GM23338 (cell line): ENCODE measurements around the gene TUG1. TPM values are rescaled to one million over a fixed set of nuclear protein-coding genes. Genes with fewer than 3 reads are reported as not detected.

Experiments
- ATAC-seq: fragments of 200-7000 bp; cut with Tn5 transposase; 3 replicates; pipeline ENCODE4 v1.9.1; 2020
- DNase-seq: peaks from one replicate; pipeline ENCODE4 v3.0.0-alpha.2; 2015; ENCODE audit warnings: low spot score
- H2AFZ ChIP-seq: fragments of 200-600 bp; sonication (generic); 2 replicates; pipeline ENCODE4 v1.8.0; 2016; ENCODE audit warnings: antibody characterized with exemption, mild to moderate bottlenecking, moderate library complexity
- H3F3A ChIP-seq: fragments of 200-600 bp; sonication (generic); replicated peaks from 2 replicates; pipeline ENCODE4 v1.8.0; 2017; ENCODE audit warnings: antibody characterized with exemption, mixed run types, low read depth
- H3K27ac ChIP-seq: fragments of 200-600 bp; sonication (generic); 2 replicates; pipeline ENCODE4 v1.6.1; 2016; ENCODE audit warnings: low read depth
- H3K27me3 ChIP-seq: fragments of 200-600 bp; sonication (generic); 2 replicates; pipeline ENCODE4 v1.8.0; 2016; ENCODE audit warnings: mild to moderate bottlenecking, mixed run types, moderate library complexity; ENCODE audit not compliant: insufficient read depth
- H3K36me3 ChIP-seq: fragments of 200-600 bp; sonication (generic); 2 replicates; pipeline ENCODE4 v1.8.0; 2016; ENCODE audit warnings: mild to moderate bottlenecking; ENCODE audit not compliant: insufficient read depth
- H3K4me1 ChIP-seq: fragments of 200-600 bp; sonication (generic); 2 replicates; pipeline ENCODE4 v1.8.0; 2016; ENCODE audit warnings: mild to moderate bottlenecking, moderate library complexity; ENCODE audit not compliant: insufficient read depth
- H3K4me2 ChIP-seq: fragments of 200-600 bp; sonication (generic); 2 replicates; pipeline ENCODE4 v1.7.1; 2017; ENCODE audit warnings: mixed run types
- H3K4me3 ChIP-seq: fragments of 200-600 bp; sonication (generic); 2 replicates; pipeline ENCODE4 v1.6.1; 2016; ENCODE audit warnings: mixed run types
- H3K79me2 ChIP-seq: fragments of 200-600 bp; sonication (generic); replicated peaks from 2 replicates; pipeline ENCODE4 v1.8.0; 2017; ENCODE audit warnings: mild to moderate bottlenecking; ENCODE audit not compliant: insufficient read depth
- H3K9me2 ChIP-seq: fragments of 200-600 bp; sonication (generic); 2 replicates; pipeline ENCODE4 v1.8.0; 2017; ENCODE audit not compliant: insufficient read depth
- H4K20me1 ChIP-seq: fragments of 200-600 bp; sonication (generic); replicated peaks from 2 replicates; pipeline ENCODE4 v1.8.0; 2017; ENCODE audit warnings: mild to moderate bottlenecking; ENCODE audit not compliant: insufficient read depth
- H3K27ac Mint-ChIP-seq: 2 replicates; pipeline ENCODE4 v1.8.0; 2020; ENCODE audit warnings: inconsistent platforms, mild to moderate bottlenecking, moderate library complexity, mixed read lengths
- H3K27me3 Mint-ChIP-seq: 3 replicates; pipeline ENCODE4 v1.8.0; 2022; ENCODE audit warnings: low read depth, mild to moderate bottlenecking, moderate library complexity, mixed read lengths, inconsistent platforms; ENCODE audit not compliant: insufficient read depth, poor library complexity
- H3K36me3 Mint-ChIP-seq: 3 replicates; pipeline ENCODE4 v1.8.0; 2021; ENCODE audit warnings: low read depth, mild to moderate bottlenecking, inconsistent platforms, moderate library complexity, mixed read lengths
- H3K4me1 Mint-ChIP-seq: 3 replicates; pipeline ENCODE4 v1.8.0; 2020; ENCODE audit warnings: mild to moderate bottlenecking, inconsistent platforms, mixed read lengths
- H3K4me3 Mint-ChIP-seq: 3 replicates; pipeline ENCODE4 v1.8.0; 2021; ENCODE audit warnings: moderate library complexity, mild to moderate bottlenecking, inconsistent platforms, mixed read lengths
- H3K9me3 Mint-ChIP-seq: 3 replicates; pipeline ENCODE4 v1.8.0; 2020; ENCODE audit warnings: moderate library complexity, mild to moderate bottlenecking, inconsistent platforms, mixed read lengths
- EZH2 ChIP-seq: fragments of 200-600 bp; sonication (generic); IDR thresholded peaks from one replicate; pipeline ENCODE4 v1.8.0; 2017; ENCODE audit warnings: antibody characterized with exemption, mild to moderate bottlenecking, low read depth; ENCODE audit not compliant: unreplicated experiment
- EZH2phosphoT487 ChIP-seq: fragments of 200-600 bp; sonication (generic); IDR thresholded peaks from one replicate; pipeline ENCODE4 v1.8.1; 2018; ENCODE audit warnings: antibody characterized with exemption; ENCODE audit not compliant: unreplicated experiment
- JUNB ChIP-seq: IDR thresholded peaks from one replicate; pipeline ENCODE4 v1.6.1; 2016; ENCODE audit warnings: antibody characterized with exemption; ENCODE audit not compliant: unreplicated experiment
- NANOG ChIP-seq: IDR thresholded peaks from 2 replicates; pipeline ENCODE4 v1.6.1; 2016; ENCODE audit warnings: antibody characterized with exemption, borderline replicate concordance
- POLR2AphosphoS5 ChIP-seq: IDR thresholded peaks from 2 replicates; pipeline ENCODE4 v1.6.1; 2016; ENCODE audit warnings: antibody characterized with exemption, low read depth
- STAT1 ChIP-seq: IDR thresholded peaks from one replicate; pipeline ENCODE4 v1.6.1; 2016; ENCODE audit warnings: antibody characterized with exemption; ENCODE audit not compliant: unreplicated experiment
- ZNF114 ChIP-seq: fragments of 250-450 bp; sonication (Bioruptor Pico); IDR thresholded peaks from 2 replicates; pipeline ENCODE4 v1.5.0; 2020; ENCODE audit warnings: mild to moderate bottlenecking, moderate library complexity
- ZNF331 ChIP-seq: fragments of 250-450 bp; sonication (Bioruptor Pico); IDR thresholded peaks from 2 replicates; pipeline ENCODE4 v1.5.0; 2020; ENCODE audit warnings: low read depth, mild to moderate bottlenecking, moderate library complexity
- polyA plus RNA-seq: library from polyadenylated mRNA; unstranded; fragments of >200 nt; fragmentation: Nextera tagmentation; extraction: Ambion mirVana; gene quantifications from 2 replicates; pipeline ENCODE4 v1.2.1, GENCODE V29; 2016
- total RNA-seq: library from RNA; depleted of rRNA; stranded (reverse); fragments of >200 nt; shearing (Covaris generic); gene quantifications from 2 replicates; pipeline ENCODE4 v1.2.3, GENCODE V29; 2014
- TF ChIP-seq, protein P1 (sequence below), 2 experiments: fragments of 200-600 bp in 1 of 2; sonication (generic) in 1 of 2; conservative IDR thresholded peaks; 2 replicates each; pipeline versions ENCODE4 v1.5.1 to v1.6.1; 2016 to 2017; ENCODE audit warnings: antibody characterized with exemption in 2 of 2, low read depth in 2 of 2, mild to moderate bottlenecking in 2 of 2, moderate library complexity in 1 of 2
- TF ChIP-seq, protein P2 (sequence below): IDR thresholded peaks from 2 replicates; pipeline ENCODE4 v1.6.1; 2016; ENCODE audit warnings: antibody characterized with exemption

Gene TUG1
- total and polyA plus RNA-seq, 2 experiments from 2014 or later = 58.3 to 125 TPM

DNA sequence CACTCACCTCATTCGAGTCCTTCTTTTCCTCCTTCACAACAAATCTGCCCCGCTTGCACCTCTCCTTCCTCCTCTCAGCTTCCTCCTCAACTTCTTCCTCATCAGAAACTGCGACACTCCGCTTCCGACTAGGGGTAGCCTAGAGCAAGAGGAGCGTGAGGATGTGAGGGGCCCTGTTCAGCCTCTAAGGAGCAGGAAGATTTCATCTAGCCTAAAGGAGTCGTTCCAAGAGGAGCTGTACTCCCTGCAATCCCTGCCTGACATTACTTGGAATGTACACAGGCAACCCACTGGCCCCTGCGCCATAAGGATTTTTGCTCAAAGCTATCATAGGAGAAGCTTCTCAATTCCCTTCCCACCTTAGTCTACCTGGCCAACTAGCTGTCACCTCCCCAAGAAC lies 35.0 kb upstream of the TUG1 start:
- H3K36me3 ChIP-seq = peaks cover 64% of the 10 kb centered on the region
- no peaks in the 10 kb centered on the region; the same call in 2 of the 3 replicates for H3K9me3 Mint-ChIP-seq
- no peaks in the 10 kb centered on the region for H3F3A ChIP-seq
- DNase-seq = no peak
- no peaks in the 10 kb centered on the region; the same call in 1 of the 2 replicates for H3K79me2 ChIP-seq
- peaks cover 10% of the 10 kb centered on the region for H4K20me1 ChIP-seq
- no peak overlapping the region for H3K4me2 ChIP-seq
- peaks cover 9% of the 10 kb centered on the region for H3K27me3 Mint-ChIP-seq
- no peak for ATAC-seq
- no peak overlapping the region for H2AFZ ChIP-seq
- H3K27ac Mint-ChIP-seq = no peak overlapping the region
- H3K36me3 Mint-ChIP-seq = peaks cover 96% of the 10 kb centered on the region
- TF ChIP-seq EZH2 = no peak
- TF ChIP-seq ZNF114 (CRISPR knock-in tag) = no peak
- no peak for TF ChIP-seq ZNF331 (CRISPR knock-in tag)
- no peak for TF ChIP-seq JUNB
- no peak for TF ChIP-seq STAT1
- TF ChIP-seq POLR2AphosphoS5 = no peak
- TF ChIP-seq EZH2phosphoT487 = no peak
- TF ChIP-seq, protein P1, sequence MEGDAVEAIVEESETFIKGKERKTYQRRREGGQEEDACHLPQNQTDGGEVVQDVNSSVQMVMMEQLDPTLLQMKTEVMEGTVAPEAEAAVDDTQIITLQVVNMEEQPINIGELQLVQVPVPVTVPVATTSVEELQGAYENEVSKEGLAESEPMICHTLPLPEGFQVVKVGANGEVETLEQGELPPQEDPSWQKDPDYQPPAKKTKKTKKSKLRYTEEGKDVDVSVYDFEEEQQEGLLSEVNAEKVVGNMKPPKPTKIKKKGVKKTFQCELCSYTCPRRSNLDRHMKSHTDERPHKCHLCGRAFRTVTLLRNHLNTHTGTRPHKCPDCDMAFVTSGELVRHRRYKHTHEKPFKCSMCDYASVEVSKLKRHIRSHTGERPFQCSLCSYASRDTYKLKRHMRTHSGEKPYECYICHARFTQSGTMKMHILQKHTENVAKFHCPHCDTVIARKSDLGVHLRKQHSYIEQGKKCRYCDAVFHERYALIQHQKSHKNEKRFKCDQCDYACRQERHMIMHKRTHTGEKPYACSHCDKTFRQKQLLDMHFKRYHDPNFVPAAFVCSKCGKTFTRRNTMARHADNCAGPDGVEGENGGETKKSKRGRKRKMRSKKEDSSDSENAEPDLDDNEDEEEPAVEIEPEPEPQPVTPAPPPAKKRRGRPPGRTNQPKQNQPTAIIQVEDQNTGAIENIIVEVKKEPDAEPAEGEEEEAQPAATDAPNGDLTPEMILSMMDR (conservative IDR thresholded peaks at IDR 0.05; ENCODE audit: low read depth in 2 of 2) = no peak
- TF ChIP-seq, protein P2, sequence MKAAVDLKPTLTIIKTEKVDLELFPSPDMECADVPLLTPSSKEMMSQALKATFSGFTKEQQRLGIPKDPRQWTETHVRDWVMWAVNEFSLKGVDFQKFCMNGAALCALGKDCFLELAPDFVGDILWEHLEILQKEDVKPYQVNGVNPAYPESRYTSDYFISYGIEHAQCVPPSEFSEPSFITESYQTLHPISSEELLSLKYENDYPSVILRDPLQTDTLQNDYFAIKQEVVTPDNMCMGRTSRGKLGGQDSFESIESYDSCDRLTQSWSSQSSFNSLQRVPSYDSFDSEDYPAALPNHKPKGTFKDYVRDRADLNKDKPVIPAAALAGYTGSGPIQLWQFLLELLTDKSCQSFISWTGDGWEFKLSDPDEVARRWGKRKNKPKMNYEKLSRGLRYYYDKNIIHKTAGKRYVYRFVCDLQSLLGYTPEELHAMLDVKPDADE = no peak
- no peak for TF ChIP-seq NANOG
- H3K4me3 ChIP-seq = no peak overlapping the region
- H3K4me1 ChIP-seq = no peaks in the 10 kb centered on the region
- no peaks in the 10 kb centered on the region for H3K9me2 ChIP-seq
- H3K4me3 Mint-ChIP-seq = no peak overlapping the region
- no peaks in the 10 kb centered on the region for H3K4me1 Mint-ChIP-seq
- H3K27me3 ChIP-seq = no peaks in the 10 kb centered on the region
- H3K27ac ChIP-seq = no peak overlapping the region

DNA sequence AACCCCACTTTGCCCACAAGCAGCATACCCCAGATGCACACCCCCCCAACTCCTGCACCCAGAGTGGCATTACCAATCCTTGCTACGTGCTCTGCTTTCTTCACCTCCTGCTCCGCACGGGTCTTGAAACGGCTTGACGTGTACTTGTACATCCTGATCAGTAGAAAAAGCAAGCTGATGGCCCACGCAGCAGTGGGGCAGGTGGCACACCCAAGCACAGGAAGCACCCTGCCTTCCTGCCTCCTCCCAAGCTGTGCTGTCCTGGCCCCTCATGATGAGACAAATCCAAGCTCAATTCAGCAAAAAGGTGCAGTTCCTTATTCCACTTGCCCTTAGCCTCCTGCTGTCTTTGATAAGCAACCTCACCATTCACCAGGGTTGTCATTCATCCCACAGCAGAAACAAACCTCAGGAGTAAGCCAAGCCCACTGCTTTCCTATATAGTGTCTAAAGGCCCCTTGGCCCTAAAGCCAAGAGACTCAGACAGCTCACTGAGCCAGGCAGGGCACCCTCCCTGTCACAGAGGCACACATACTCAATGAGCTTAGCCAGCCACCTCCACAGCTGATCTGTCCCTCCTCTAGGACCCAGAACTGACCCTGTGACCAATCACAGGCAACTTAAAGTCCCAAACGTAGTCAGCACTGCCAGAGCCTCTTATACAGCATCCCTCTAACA lies 28.2 kb upstream of the TUG1 start:
- no peaks in the 10 kb centered on the region for H3K4me1 Mint-ChIP-seq
- no peak overlapping the region for H3K27ac Mint-ChIP-seq
- Histone ChIP-seq H3K27me3 (no peaks in the 10 kb centered on the region), H4K20me1 (peaks cover 30% of the 10 kb centered on the region), H3K36me3 (peaks cover 91% of the 10 kb centered on the region), H3K79me2 (peaks cover 7% of the 10 kb centered on the region; the same call in 1 of the 2 replicates), H3K9me2 (no peaks in the 10 kb centered on the region), H3K27ac (no peak overlapping the region), H3F3A (no peaks in the 10 kb centered on the region), H2AFZ (no peak overlapping the region), H3K4me3 (no peak overlapping the region), H3K4me1 (no peaks in the 10 kb centered on the region), H3K4me2 (no peak overlapping the region)
- peaks cover 71% of the 10 kb centered on the region for H3K36me3 Mint-ChIP-seq
- no peak for DNase-seq
- H3K4me3 Mint-ChIP-seq = no peak overlapping the region
- H3K9me3 Mint-ChIP-seq = no peaks in the 10 kb centered on the region
- ATAC-seq = no peak
- peaks cover 3% of the 10 kb centered on the region for H3K27me3 Mint-ChIP-seq
- TF ChIP-seq, protein P2 = no peak
- TF ChIP-seq, protein P1 (conservative IDR thresholded peaks at IDR 0.05; ENCODE audit: low read depth in 2 of 2) = no peak
